Vagina (tissue), 2 donors: ENCODE measurements around the gene C1orf105. TPM values are rescaled to one million over a fixed set of nuclear protein-coding genes. Genes with fewer than 3 reads are reported as not detected.

Experiments
- DNase-seq, 2 donors: peaks; one replicate each; pipeline ENCODE4 v3.0.0-alpha.2; 2017; ENCODE audit errors: extremely low spot score in 2 of 2
- H3K27ac ChIP-seq: fragments of 200-600 bp; sonication (generic); one replicate; pipeline ENCODE4 v1.5.1; 2019
- H3K27me3 ChIP-seq: fragments of 200-600 bp; sonication (generic); one replicate; pipeline ENCODE4 v1.5.1; 2019
- H3K36me3 ChIP-seq, 2 donors: fragments of 200-600 bp; sonication (generic); one replicate each; pipeline ENCODE4 v1.5.1; 2017 to 2019
- H3K4me1 ChIP-seq: fragments of 200-600 bp; sonication (generic); one replicate; pipeline ENCODE4 v1.5.1; 2019
- H3K4me3 ChIP-seq, 2 donors: fragments of 200-600 bp; sonication (generic); 1 replicate in 1 of 2; 2 replicates in 1 of 2; pipeline ENCODE4 v1.5.1; 2016 to 2019
- H3K9me3 ChIP-seq: fragments of 200-600 bp; sonication (generic); one replicate; pipeline ENCODE4 v1.5.1; 2019
- POLR2A ChIP-seq, 2 donors: fragments of 450-650 bp; IDR thresholded peaks; one replicate each; pipeline ENCODE4 v1.6.1; 2017; ENCODE audit warnings: antibody characterized with exemption in 2 of 2, mild to moderate bottlenecking in 2 of 2, moderate library complexity in 2 of 2
- POLR2AphosphoS5 ChIP-seq, 2 donors: sonication (generic); formaldehyde crosslinking; IDR thresholded peaks; one replicate each; pipeline ENCODE4 v1.9.0; 2017; ENCODE audit warnings: antibody characterized with exemption in 2 of 2, mild to moderate bottlenecking in 2 of 2, low read depth in 1 of 2; ENCODE audit not compliant: insufficient read depth in 1 of 2
- intact Hi-C: fragments of 100-400 bp; cut with DNase I; formaldehyde crosslinking; loops from one replicate; pipeline ENCODE4 v1.15.1; 2023
- total RNA-seq: library from RNA; depleted of rRNA; stranded (reverse); fragments of >200 nt; gene quantifications from one replicate; pipeline ENCODE4 v1.2.3, GENCODE V29; 2016
- TF ChIP-seq, protein P1 (sequence below), 3 experiments: fragments of 450-650 bp in 2 of 3; fragments of 200-600 bp in 1 of 3; sonication (generic) in 1 of 3; IDR thresholded peaks; one replicate each; pipeline ENCODE4 v1.5.1; 2017 to 2019; ENCODE audit warnings: antibody characterized with exemption in 3 of 3, mild to moderate bottlenecking in 2 of 3, moderate library complexity in 2 of 3

C1orf105 gene
- total RNA-seq, 1 donor from 2014 or later = not detected

DNA sequence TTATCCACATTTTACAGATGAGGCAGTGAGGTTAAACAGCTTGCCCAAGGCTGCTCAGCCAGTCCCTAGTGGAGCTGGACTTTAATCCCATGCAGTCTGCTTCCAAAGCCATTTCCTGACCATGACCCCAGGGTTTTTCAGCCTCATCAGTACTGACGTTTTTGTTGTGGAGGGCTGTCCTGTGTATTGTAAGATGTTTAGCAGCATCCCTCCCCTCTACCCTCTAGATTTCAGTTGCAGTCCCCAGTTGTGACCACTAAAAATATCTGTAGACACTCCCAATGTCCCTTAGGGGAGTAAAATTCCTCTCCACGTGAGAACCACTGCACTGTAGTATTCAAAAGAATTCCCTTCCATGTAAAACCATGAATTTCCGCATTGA is 30.2 kb upstream of the C1orf105 start:
- Histone ChIP-seq H3K9me3 (no peaks in the 10 kb centered on the region), H3K4me1 (peaks cover 18% of the 10 kb centered on the region), H3K27ac (peak overlapping the region; percentile 74), H3K36me3 (no peaks in the 10 kb centered on the region), H3K27me3 (no peaks in the 10 kb centered on the region), H3K4me3 (peak overlapping the region in 1 of 2 donors; percentile 19)
- intact Hi-C loops = loop anchor here (10.0 kb wide), 1 partner anchor 245 kb away; no protein-coding TSS in a partner anchor
- TF ChIP-seq, protein P1, sequence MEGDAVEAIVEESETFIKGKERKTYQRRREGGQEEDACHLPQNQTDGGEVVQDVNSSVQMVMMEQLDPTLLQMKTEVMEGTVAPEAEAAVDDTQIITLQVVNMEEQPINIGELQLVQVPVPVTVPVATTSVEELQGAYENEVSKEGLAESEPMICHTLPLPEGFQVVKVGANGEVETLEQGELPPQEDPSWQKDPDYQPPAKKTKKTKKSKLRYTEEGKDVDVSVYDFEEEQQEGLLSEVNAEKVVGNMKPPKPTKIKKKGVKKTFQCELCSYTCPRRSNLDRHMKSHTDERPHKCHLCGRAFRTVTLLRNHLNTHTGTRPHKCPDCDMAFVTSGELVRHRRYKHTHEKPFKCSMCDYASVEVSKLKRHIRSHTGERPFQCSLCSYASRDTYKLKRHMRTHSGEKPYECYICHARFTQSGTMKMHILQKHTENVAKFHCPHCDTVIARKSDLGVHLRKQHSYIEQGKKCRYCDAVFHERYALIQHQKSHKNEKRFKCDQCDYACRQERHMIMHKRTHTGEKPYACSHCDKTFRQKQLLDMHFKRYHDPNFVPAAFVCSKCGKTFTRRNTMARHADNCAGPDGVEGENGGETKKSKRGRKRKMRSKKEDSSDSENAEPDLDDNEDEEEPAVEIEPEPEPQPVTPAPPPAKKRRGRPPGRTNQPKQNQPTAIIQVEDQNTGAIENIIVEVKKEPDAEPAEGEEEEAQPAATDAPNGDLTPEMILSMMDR (IDR thresholded peaks at IDR 0.05) = no peak
- no peak for TF ChIP-seq POLR2A (IDR thresholded peaks at IDR 0.05)
- no peak for TF ChIP-seq POLR2AphosphoS5 (IDR thresholded peaks at IDR 0.05; ENCODE audit: insufficient read depth in 1 of 2, low read depth in 1 of 2)
- DNase-seq = no peak

DNA sequence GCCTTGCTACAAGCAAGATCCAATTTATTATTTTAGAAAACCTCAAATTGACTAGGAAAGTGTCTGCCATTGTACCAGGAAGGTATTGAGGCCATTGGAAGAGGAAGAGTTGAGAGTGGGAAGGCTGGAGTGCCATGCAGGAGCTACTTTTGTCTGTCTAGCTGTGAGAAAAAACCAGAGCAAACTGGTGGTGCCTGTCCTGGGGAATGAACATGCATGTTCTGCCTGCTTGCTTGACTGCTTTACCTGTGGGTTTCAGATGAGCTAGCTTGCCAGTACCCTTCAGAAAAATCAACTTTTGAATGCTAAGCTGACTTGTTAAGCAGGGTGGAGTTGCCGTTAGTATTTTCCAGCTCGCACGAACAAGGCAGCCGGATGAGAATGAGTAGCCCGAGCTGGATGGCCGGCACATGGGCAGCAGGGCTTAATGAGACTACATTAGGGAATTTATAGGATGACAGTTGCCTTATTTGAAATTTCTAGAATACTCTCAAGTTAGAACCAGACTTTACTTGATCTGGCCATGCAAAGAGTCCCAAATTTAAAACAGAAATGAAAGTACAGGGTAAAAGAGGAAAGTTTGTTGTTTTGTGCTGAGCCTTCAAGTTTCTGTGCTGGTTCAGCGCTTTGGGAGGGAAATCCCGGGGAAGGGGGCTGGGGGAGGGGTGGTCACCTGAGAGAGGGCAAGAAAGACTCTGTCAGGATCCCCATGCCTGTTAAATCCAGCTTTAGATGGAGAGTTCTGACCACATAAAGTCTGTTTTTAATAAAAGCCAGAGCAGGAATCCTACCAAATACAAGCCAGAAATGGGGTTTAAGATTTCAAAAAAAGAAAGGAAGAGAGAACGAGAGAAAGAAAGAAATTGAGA is 29.6 kb upstream of the C1orf105 start:
- intact Hi-C loops = loop anchor here (10.0 kb wide), 1 partner anchor 246 kb away; no protein-coding TSS in a partner anchor
- no peaks in the 10 kb centered on the region for H3K27me3 ChIP-seq
- no peaks in the 10 kb centered on the region for H3K9me3 ChIP-seq
- no peak for DNase-seq
- peak overlapping the region; percentile 19 to 21 for H3K4me3 ChIP-seq
- peak overlapping the region; percentile 74 for H3K27ac ChIP-seq
- TF ChIP-seq, protein P1 (IDR thresholded peaks at IDR 0.05) = no peak
- TF ChIP-seq POLR2AphosphoS5 (IDR thresholded peaks at IDR 0.05; ENCODE audit: insufficient read depth in 1 of 2, low read depth in 1 of 2) (peak in 1 of 2 donors; percentile 22), POLR2A (IDR thresholded peaks at IDR 0.05) (no peak)
- H3K36me3 ChIP-seq = no peaks in the 10 kb centered on the region
- peaks cover 18% of the 10 kb centered on the region for H3K4me1 ChIP-seq

DNA sequence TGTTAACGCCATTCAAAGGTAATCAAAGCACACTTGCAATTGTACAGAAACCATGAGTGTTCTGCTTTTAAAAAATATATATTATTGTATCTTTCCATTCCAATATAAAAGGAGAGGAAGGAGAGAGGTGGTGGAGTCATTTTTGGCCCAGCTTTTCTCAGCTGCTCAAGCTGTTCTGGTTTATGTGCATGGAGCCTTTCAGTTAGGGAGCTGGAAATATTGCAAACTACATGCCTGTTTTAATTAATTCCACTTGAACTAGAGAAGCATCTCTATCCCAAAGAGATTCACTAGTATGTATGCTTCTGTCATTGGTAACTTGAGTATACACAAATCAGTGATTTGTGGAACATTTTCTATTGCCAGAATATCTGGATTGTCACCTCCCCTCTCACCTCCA is 28.5 kb upstream of the C1orf105 start:
- Histone ChIP-seq H3K9me3 (no peaks in the 10 kb centered on the region), H3K27ac (peak overlapping the region; percentile 74), H3K4me1 (peaks cover 18% of the 10 kb centered on the region), H3K27me3 (no peaks in the 10 kb centered on the region), H3K4me3 (no peak overlapping the region), H3K36me3 (no peaks in the 10 kb centered on the region)
- intact Hi-C loops = loop anchor here (10.0 kb wide), 1 partner anchor 247 kb away; no protein-coding TSS in a partner anchor
- no peak for DNase-seq
- no peak for TF ChIP-seq POLR2A (IDR thresholded peaks at IDR 0.05)
- TF ChIP-seq, protein P1 (IDR thresholded peaks at IDR 0.05) = no peak
- TF ChIP-seq POLR2AphosphoS5 (IDR thresholded peaks at IDR 0.05; ENCODE audit: insufficient read depth in 1 of 2, low read depth in 1 of 2) = no peak

DNA sequence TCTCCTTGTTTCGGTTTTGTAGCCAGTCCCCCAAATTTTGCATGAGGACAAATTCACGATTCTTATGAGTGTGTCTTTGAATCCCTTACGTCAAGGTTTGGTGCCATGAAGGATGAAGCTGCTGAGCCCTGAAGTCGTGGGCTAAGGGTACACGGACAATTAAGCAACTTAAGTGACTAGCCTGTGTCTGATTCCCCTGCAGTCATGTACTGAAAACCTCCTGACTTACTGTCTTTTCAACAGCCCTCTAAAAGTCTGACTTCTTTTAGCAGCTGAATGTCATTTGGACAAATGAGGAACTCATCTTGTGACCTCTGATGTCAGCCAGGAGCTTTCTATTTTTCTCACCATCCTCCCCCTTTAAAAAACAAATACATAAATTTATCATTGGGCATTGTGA is 27.1 kb upstream of the C1orf105 start:
- no peaks in the 10 kb centered on the region for H3K27me3 ChIP-seq
- no peaks in the 10 kb centered on the region for H3K36me3 ChIP-seq
- intact Hi-C loops = loop anchor here (10.0 kb wide), 1 partner anchor 249 kb away; no protein-coding TSS in a partner anchor
- peaks cover 26% of the 10 kb centered on the region for H3K4me1 ChIP-seq
- no peak overlapping the region for H3K4me3 ChIP-seq
- no peak for TF ChIP-seq POLR2AphosphoS5 (IDR thresholded peaks at IDR 0.05; ENCODE audit: insufficient read depth in 1 of 2, low read depth in 1 of 2)
- TF ChIP-seq, protein P1 (IDR thresholded peaks at IDR 0.05) = no peak
- TF ChIP-seq POLR2A (IDR thresholded peaks at IDR 0.05) = no peak
- no peaks in the 10 kb centered on the region for H3K9me3 ChIP-seq
- no peak overlapping the region for H3K27ac ChIP-seq
- DNase-seq = no peak
